ENCODE results near the gene OTOA.
"Not testable (repeated sequence)": the region's sequence is repeated elsewhere in the genome, so short reads cannot be mapped to it uniquely, and the experiment has no call there.

The OTOA gene

GRCh38 chr16:21683184-21683583 lies 19.4 kb downstream of the OTOA start:
- no peak for DNase-seq

GRCh38 chr16:21684199-21684598 lies 20.4 kb downstream of the OTOA start:
- DNase-seq: peak; percentile 37

- no peak for DNase-seq
Observed at GRCh38 chr16:21685034-21685455, 21.3 kb downstream of the OTOA start.

- DNase-seq: no peak
Observed at GRCh38 chr16:21689107-21689506, 25.3 kb downstream of the OTOA start.

- DNase-seq: not testable (repeated sequence)
Observed at GRCh38 chr16:21690967-21691366, 27.2 kb downstream of the OTOA start.

GRCh38 chr16:21694609-21695008 lies 30.8 kb downstream of the OTOA start:
- no peak for DNase-seq

- DNase-seq: no peak
Observed at GRCh38 chr16:21697032-21697431, 33.3 kb downstream of the OTOA start.

GRCh38 chr16:21698169-21699032 lies 34.6 kb downstream of the OTOA start:
- DNase-seq: no peak

GRCh38 chr16:21701271-21701670 lies 37.5 kb downstream of the OTOA start:
- DNase-seq: no peak

GRCh38 chr16:21702276-21702675 lies 38.5 kb downstream of the OTOA start:
- no peak for DNase-seq

- DNase-seq: no peak
Observed at GRCh38 chr16:21703156-21703555, 39.4 kb downstream of the OTOA start.

- DNase-seq: no peak
Observed at GRCh38 chr16:21703589-21704174, 39.9 kb downstream of the OTOA start.

GRCh38 chr16:21704266-21704665 lies 40.5 kb downstream of the OTOA start:
- DNase-seq: no peak

- DNase-seq: no peak
Observed at GRCh38 chr16:21704733-21705132, 41.0 kb downstream of the OTOA start.

- DNase-seq: peak; percentile 90
Observed at GRCh38 chr16:21708533-21709115, 44.9 kb downstream of the OTOA start.

GRCh38 chr16:21710938-21711337 lies 47.2 kb downstream of the OTOA start:
- DNase-seq: no peak

GRCh38 chr16:21713549-21714368 lies 50.0 kb downstream of the OTOA start:
- no peak for DNase-seq

GRCh38 chr16:21714369-21714618 lies 50.5 kb downstream of the OTOA start:
- DNase-seq: not testable (repeated sequence)

- no peak for DNase-seq
Observed at GRCh38 chr16:21717608-21718007, 53.8 kb downstream of the OTOA start.

GRCh38 chr16:21719283-21719682 lies 55.5 kb downstream of the OTOA start:
- no peak for DNase-seq

- DNase-seq: no peak
Observed at GRCh38 chr16:21720533-21720932, 56.8 kb downstream of the OTOA start.

GRCh38 chr16:21722771-21723455 lies 59.1 kb downstream of the OTOA start:
- DNase-seq: no peak

GRCh38 chr16:21723532-21723931 lies 59.8 kb downstream of the OTOA start:
- no peak for DNase-seq
